ENCODE measurements around the gene ISM1. TPM values are rescaled to one million over a fixed set of nuclear protein-coding genes. Genes with fewer than 3 reads are reported as not detected.
A peak's percentile ranks its signal among the peaks of the same experiment; 100 is the strongest.

ISM1 gene
- total and polyA plus RNA-seq, 2 of the 13 experiments (the other 11 are each of a cell fraction or from before 2014, with no cell fraction given), result 0.40 to 1.4 TPM

GRCh38 chr20:13220194-13220903, 725 bp upstream of the ISM1 start (continued):
- TF ChIP-seq AGO2 (optimal IDR thresholded peaks at IDR 0.05; ENCODE audit: low read depth, low read length) (peak; percentile 88), ATAD3A (CRISPR knock-in tag; IDR thresholded peaks at IDR 0.05) (peak; percentile 32), FOXO1 (CRISPR knock-in tag; IDR thresholded peaks at IDR 0.05) (peak; percentile 9; the same call in 1 of the 2 replicates), FOXP4 (CRISPR knock-in tag; IDR thresholded peaks at IDR 0.05) (0 out of 2 replicates have a peak, but pooled peaks have one; percentile 25), ZNF138 (CRISPR knock-in tag; IDR thresholded peaks at IDR 0.05; ENCODE audit: low read depth) (no peak), DMAP1 (CRISPR knock-in tag; IDR thresholded peaks at IDR 0.05) (peak; percentile 21; the same call in 1 of the 2 replicates), ISX (CRISPR knock-in tag; conservative IDR thresholded peaks at IDR 0.05) (no peak), NFKB2 (CRISPR knock-in tag; IDR thresholded peaks at IDR 0.05; ENCODE audit: borderline replicate concordance) (peak; percentile 90), SUZ12 (IDR thresholded peaks at IDR 0.05; ENCODE audit: low read depth, low read length) (no peak), RARA (CRISPR knock-in tag; IDR thresholded peaks at IDR 0.05) (no peak; the same call in 1 of the 2 replicates), PREB (CRISPR knock-in tag; IDR thresholded peaks at IDR 0.05) (no peak), GZF1 (CRISPR knock-in tag; IDR thresholded peaks at IDR 0.05) (no peak), DR1 (CRISPR knock-in tag; IDR thresholded peaks at IDR 0.05) (peak; percentile 19; the same call in 1 of the 2 replicates), ZFP37 (CRISPR knock-in tag; IDR thresholded peaks at IDR 0.05; ENCODE audit: borderline replicate concordance) (peak; percentile 95), PAX8 (CRISPR knock-in tag; IDR thresholded peaks at IDR 0.05; ENCODE audit: borderline replicate concordance) (no peak), JUN (CRISPR knock-in tag; IDR thresholded peaks at IDR 0.05) (no peak), NKX3-1 (CRISPR knock-in tag; IDR thresholded peaks at IDR 0.05) (peak; percentile 94), ZNF354B (CRISPR knock-in tag; IDR thresholded peaks at IDR 0.05) (no peak), NFIB (CRISPR knock-in tag; IDR thresholded peaks at IDR 0.05; ENCODE audit: borderline replicate concordance) (peak; percentile 95), AKAP8 (CRISPR knock-in tag; IDR thresholded peaks at IDR 0.05) (no peak), E2F2 (CRISPR knock-in tag; IDR thresholded peaks at IDR 0.05; ENCODE audit: borderline replicate concordance) (peak; percentile 70; the same call in 1 of the 2 replicates), NFE2L1 (CRISPR knock-in tag; IDR thresholded peaks at IDR 0.05; ENCODE audit: borderline replicate concordance) (no peak; the same call in 1 of the 2 replicates), HMG20B (CRISPR knock-in tag; conservative IDR thresholded peaks at IDR 0.05) (peak; percentile 19; the same call in 1 of the 2 replicates), MIER3 (CRISPR knock-in tag; IDR thresholded peaks at IDR 0.05; ENCODE audit: borderline replicate concordance) (no peak), ZNF235 (CRISPR knock-in tag; IDR thresholded peaks at IDR 0.05; ENCODE audit: borderline replicate concordance) (peak; percentile 92; the same call in 1 of the 2 replicates)
- TF ChIP-seq, protein P1, sequence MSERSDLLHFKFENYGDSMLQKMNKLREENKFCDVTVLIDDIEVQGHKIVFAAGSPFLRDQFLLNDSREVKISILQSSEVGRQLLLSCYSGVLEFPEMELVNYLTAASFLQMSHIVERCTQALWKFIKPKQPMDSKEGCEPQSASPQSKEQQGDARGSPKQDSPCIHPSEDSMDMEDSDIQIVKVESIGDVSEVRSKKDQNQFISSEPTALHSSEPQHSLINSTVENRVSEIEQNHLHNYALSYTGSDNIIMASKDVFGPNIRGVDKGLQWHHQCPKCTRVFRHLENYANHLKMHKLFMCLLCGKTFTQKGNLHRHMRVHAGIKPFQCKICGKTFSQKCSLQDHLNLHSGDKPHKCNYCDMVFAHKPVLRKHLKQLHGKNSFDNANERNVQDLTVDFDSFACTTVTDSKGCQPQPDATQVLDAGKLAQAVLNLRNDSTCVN (CRISPR knock-in tag; IDR thresholded peaks at IDR 0.05; ENCODE audit: borderline replicate concordance), result peak; percentile 17; the same call in 1 of the 2 replicates

All from HepG2 (cell line).